ENCODE data around the gene ATF2.
"Not testable (repeated sequence)": the region's sequence is repeated elsewhere in the genome, so short reads cannot be mapped to it uniquely, and the experiment has no call there.

ATF2 gene

GRCh38 chr2:175101514-175101913 lies 66.5 kb downstream of the ATF2 start:
- no peaks in the 10 kb centered on the region for H3K9me3 ChIP-seq
- H3K36me3 ChIP-seq, result peaks cover 36% of the 10 kb centered on the region
- TF ChIP-seq CTCF (IDR thresholded peaks at IDR 0.05), result no peak
- H3K27me3 ChIP-seq, result no peaks in the 10 kb centered on the region
- no peaks in the 10 kb centered on the region for H3K4me1 ChIP-seq (ENCODE audit: control insufficient read depth in 1 of 2, insufficient read depth in 1 of 2, low read depth in 1 of 2, low read length in 1 of 2)
- H3K27ac ChIP-seq, result no peak overlapping the region
- H3K4me3 ChIP-seq (ENCODE audit: low read depth in 1 of 2, low read length in 1 of 2), result no peak overlapping the region

GRCh38 chr2:175097297-175097696 lies 70.7 kb downstream of the ATF2 start:
- Histone ChIP-seq H3K36me3 (peaks cover 51% of the 10 kb centered on the region), H3K27ac (no peak overlapping the region)
- no peak for TF ChIP-seq CTCF (IDR thresholded peaks at IDR 0.05)

GRCh38 chr2:175084117-175084516 lies 83.9 kb downstream of the ATF2 start:
- H3K27me3 ChIP-seq; H3K4me3 ChIP-seq (ENCODE audit: low read depth in 1 of 2, low read length in 1 of 2); H3K4me1 ChIP-seq (ENCODE audit: control insufficient read depth in 1 of 2, insufficient read depth in 1 of 2, low read depth in 1 of 2, low read length in 1 of 2); H3K27ac ChIP-seq; H3K9me3 ChIP-seq: not testable (repeated sequence)
- H3K36me3 ChIP-seq, result peaks cover 59% of the 10 kb centered on the region

More at GRCh38 chr2:175097297-175097696, 70.7 kb downstream of the ATF2 start:
- H3K4me3 ChIP-seq (ENCODE audit: low read depth in 1 of 2, low read length in 1 of 2), result no peak overlapping the region
- no peaks in the 10 kb centered on the region for H3K9me3 ChIP-seq
- H3K4me1 ChIP-seq (ENCODE audit: control insufficient read depth in 1 of 2, insufficient read depth in 1 of 2, low read depth in 1 of 2, low read length in 1 of 2), result no peaks in the 10 kb centered on the region
- H3K27me3 ChIP-seq, result no peaks in the 10 kb centered on the region

- H3K9me3 ChIP-seq, result no peaks in the 10 kb centered on the region
- no peak overlapping the region for H3K4me3 ChIP-seq (ENCODE audit: low read depth in 1 of 2, low read length in 1 of 2)
- no peak for TF ChIP-seq CTCF (IDR thresholded peaks at IDR 0.05)
- H3K36me3 ChIP-seq, result peaks cover 51% of the 10 kb centered on the region
- no peaks in the 10 kb centered on the region for H3K4me1 ChIP-seq (ENCODE audit: control insufficient read depth in 1 of 2, insufficient read depth in 1 of 2, low read depth in 1 of 2, low read length in 1 of 2)
- no peaks in the 10 kb centered on the region for H3K27me3 ChIP-seq
- H3K27ac ChIP-seq, result no peak overlapping the region
These were observed 87.5 kb downstream of the ATF2 start for GRCh38 chr2:175080479-175080878.

- Histone ChIP-seq H3K27me3 (no peaks in the 10 kb centered on the region), H3K27ac (no peak overlapping the region), H3K36me3 (peaks cover 69% of the 10 kb centered on the region), H3K9me3 (no peaks in the 10 kb centered on the region), H3K4me3 (ENCODE audit: low read depth in 1 of 2, low read length in 1 of 2) (no peak overlapping the region), H3K4me1 (ENCODE audit: control insufficient read depth in 1 of 2, insufficient read depth in 1 of 2, low read depth in 1 of 2, low read length in 1 of 2) (no peaks in the 10 kb centered on the region)
- no peak for TF ChIP-seq CTCF (IDR thresholded peaks at IDR 0.05)
These were observed 91.7 kb downstream of the ATF2 start for GRCh38 chr2:175076272-175076671.

- no peaks in the 10 kb centered on the region for H3K27me3 ChIP-seq
- TF ChIP-seq CTCF (IDR thresholded peaks at IDR 0.05), result no peak
- no peaks in the 10 kb centered on the region for H3K4me1 ChIP-seq (ENCODE audit: control insufficient read depth in 1 of 2, insufficient read depth in 1 of 2, low read depth in 1 of 2, low read length in 1 of 2)
- peaks cover 59% of the 10 kb centered on the region for H3K36me3 ChIP-seq
- H3K4me3 ChIP-seq (ENCODE audit: low read depth in 1 of 2, low read length in 1 of 2), result no peak overlapping the region
- no peaks in the 10 kb centered on the region for H3K9me3 ChIP-seq
- H3K27ac ChIP-seq, result no peak overlapping the region
These were observed 93.5 kb downstream of the ATF2 start for GRCh38 chr2:175074478-175074877.
